Subcutaneous adipose tissue (tissue), 4 donors: Measurements from ENCODE around the gene DENND5B. TPM values are rescaled to one million over a fixed set of nuclear protein-coding genes. Genes with fewer than 3 reads are reported as not detected.

Source experiments
- total RNA-seq, 4 donors: library from RNA; depleted of rRNA; stranded (reverse); fragments of >200 nt; gene quantifications; one replicate each; pipeline ENCODE4 v1.1.0, GENCODE V29; 2016
- TF ChIP-seq, protein P1 (sequence below): fragments of 450-650 bp; IDR thresholded peaks from one replicate; pipeline ENCODE4 v1.5.1; 2016; ENCODE audit warnings: low read depth, mild to moderate bottlenecking, control low read depth, antibody characterized with exemption, moderate library complexity

DENND5B gene
- total RNA-seq, 4 donors from 2014 or later, result 11.1 to 19.2 (median 14.0) TPM

DNA sequence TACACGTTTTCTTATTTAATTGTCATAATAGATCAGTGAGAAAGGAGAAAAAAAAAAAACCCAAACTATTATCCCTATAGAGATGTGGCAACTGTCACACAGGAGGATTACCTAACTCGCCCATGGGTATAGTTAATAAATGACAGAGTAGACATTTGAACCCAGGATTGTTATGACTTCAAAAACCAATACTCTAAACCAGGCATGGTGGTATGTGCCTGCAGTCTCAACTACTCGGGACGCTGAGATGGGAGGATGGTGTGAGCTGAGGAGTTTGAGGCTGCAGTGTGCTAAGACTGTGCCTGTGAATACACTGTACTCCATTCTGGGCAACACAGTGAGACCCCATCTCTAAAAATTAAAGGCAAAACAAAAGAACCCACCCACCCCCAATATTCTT is 114.5 kb downstream of the DENND5B start:
- TF ChIP-seq, protein P1, sequence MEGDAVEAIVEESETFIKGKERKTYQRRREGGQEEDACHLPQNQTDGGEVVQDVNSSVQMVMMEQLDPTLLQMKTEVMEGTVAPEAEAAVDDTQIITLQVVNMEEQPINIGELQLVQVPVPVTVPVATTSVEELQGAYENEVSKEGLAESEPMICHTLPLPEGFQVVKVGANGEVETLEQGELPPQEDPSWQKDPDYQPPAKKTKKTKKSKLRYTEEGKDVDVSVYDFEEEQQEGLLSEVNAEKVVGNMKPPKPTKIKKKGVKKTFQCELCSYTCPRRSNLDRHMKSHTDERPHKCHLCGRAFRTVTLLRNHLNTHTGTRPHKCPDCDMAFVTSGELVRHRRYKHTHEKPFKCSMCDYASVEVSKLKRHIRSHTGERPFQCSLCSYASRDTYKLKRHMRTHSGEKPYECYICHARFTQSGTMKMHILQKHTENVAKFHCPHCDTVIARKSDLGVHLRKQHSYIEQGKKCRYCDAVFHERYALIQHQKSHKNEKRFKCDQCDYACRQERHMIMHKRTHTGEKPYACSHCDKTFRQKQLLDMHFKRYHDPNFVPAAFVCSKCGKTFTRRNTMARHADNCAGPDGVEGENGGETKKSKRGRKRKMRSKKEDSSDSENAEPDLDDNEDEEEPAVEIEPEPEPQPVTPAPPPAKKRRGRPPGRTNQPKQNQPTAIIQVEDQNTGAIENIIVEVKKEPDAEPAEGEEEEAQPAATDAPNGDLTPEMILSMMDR, result no peak

DNA sequence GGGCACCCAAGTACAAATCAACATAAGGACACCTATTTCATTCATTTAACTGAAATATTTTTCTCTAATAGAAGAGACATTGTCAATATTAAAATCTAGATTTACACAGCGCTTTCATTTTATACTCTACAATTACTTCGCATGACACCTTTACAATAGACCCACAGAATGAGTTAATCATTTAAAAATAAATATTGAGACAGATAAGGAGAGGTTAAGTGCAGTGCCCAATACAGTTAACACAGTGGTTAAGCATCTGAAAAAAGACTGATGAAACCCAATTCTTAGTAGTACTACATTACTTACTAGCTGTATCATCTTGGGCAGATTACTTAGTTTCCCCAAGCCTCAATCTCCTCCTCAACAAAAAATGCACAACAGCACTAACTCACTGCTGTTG is 116.2 kb downstream of the DENND5B start:
- TF ChIP-seq, protein P1, result no peak

DNA sequence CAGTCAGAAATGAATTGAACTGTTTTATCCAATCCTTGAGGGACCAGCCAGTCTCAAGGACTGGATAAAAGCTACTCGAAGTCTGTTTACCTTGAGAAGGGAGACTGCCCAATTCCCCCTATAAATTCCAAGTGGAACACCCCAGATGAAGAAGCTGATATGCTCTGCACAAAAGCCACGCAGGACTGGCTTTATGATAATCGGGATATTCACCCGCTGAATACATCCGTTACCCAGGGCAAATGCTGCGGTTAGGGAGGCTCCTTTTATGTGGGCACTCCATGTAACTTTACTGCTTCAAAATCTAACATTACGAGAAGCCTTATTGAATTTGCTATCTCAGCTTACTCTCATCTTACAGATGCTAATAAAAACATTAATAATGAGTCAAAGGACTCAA is 119.1 kb downstream of the DENND5B start:
- TF ChIP-seq, protein P1, result no peak

DNA sequence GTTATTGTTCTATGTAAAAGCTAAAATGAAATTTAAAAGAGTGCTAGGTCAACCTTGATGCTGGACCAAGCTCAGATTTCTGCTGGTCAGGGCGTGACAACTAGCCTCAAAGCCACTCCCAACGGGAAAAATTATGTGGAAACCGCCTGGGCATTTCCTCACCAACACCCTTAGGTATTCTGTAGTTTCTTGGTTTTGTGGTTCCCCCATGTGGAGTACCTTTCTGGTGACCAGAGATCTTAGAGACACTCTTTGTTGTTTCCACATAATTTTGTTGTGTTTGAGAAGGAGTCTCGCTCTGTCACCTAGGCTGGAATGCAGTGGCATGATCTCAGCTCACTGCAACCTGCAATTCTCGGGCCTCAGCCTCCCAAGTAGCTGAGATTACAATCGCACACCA is 119.9 kb downstream of the DENND5B start:
- TF ChIP-seq, protein P1, result no peak

DNA sequence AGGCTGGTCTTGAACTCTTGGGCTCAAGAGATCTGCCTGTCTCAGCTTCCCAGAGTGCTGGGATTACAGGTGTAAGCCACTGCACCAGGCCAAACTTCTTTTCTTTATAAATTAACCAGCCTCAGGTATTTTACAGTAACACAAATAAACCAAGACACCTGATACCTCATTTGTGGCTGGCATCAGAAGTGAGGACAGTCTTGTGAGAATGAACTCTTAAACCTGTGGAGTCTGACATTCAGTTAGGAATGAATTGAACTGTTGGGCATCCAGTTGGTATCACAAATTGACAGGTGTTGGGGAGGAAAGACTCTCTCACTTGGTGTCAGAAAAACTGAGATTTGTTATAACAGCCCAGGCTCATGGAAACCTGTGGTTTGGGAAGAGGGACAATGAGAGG is 120.5 kb downstream of the DENND5B start:
- TF ChIP-seq, protein P1, result no peak

DNA sequence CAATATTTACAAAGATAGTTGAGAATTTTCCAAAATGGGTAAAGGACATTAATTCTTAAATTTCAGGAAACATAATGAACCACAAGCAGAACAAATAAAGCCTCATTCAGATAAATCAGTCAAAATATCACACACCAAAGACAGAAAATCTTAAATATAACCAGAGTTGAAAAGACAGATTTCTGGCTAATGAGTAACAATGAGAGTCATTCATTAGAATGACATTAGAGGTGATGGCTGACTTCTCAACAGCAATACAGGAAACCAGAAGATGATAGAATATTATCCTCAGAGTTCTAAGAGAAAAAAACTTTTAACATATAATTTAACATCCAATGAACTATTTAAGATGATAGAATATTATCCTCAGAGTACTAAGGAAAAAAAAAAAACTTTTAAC is 124.2 kb downstream of the DENND5B start:
- TF ChIP-seq, protein P1, result no peak

DNA sequence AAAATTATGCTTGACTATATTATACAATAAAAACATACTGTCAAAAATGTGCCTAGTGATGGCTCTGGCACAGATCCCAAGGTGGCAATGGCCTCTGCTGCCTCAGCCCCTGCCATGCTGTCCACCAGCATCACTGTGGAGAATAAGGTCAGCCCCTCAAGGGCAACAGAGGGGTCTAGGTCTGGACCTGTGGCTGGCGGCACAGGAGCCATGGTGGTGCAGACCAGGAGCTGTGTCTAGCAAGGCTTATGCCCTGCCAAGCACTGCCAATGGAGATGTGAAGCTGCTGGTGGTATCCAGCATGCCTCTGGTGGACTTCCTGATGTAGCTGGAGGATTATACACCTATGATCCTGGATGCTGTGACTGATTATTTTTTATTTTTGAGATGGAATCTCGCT is 125.9 kb downstream of the DENND5B start:
- TF ChIP-seq, protein P1, result no peak

DNA sequence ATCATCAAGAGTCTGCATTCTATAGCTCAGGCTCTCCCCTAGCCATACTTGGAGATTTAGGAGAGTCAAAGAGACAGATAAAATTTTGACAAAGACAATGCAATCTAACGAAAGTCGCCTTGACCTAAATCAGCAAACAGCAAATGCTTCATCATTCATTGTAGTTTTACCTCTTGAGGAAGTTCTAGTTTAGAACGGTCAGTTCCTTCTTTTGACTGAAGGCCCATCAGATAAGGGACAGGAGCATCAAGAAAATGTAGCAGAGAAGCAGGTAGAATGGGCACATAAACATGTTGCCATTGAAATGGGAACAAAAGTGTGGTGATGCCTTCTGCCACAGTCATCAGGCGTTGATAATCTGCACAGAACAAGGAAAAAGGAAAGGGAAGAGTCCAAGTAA is 130.9 kb downstream of the DENND5B start:
- TF ChIP-seq, protein P1, result no peak
